Neuronal stem cell (in vitro differentiated cells): ENCODE measurements around the gene EIF2D.

Experiments
- DNase-seq: peaks from one replicate; pipeline ENCODE4 v3.0.0-alpha.2; 2013; ENCODE audit warnings: low spot score
- H2AFZ ChIP-seq: one replicate; pipeline ENCODE4 v1.6.1; 2013; ENCODE audit warnings: mild to moderate bottlenecking, low read length, inconsistent platforms
- H2AK5ac ChIP-seq: 2 replicates; pipeline ENCODE4 v1.6.1; 2013; ENCODE audit warnings: low read depth, mild to moderate bottlenecking, inconsistent platforms, low read length, moderate library complexity, mixed read lengths
- H2BK120ac ChIP-seq: 2 replicates; pipeline ENCODE4 v1.6.1; 2013; ENCODE audit warnings: low read depth, mild to moderate bottlenecking, inconsistent platforms, low read length, moderate library complexity, mixed read lengths
- H2BK12ac ChIP-seq: one replicate; pipeline ENCODE4 v1.6.1; 2013; ENCODE audit warnings: low read length, inconsistent platforms
- H2BK15ac ChIP-seq: 2 replicates; pipeline ENCODE4 v1.6.1; 2013; ENCODE audit warnings: mild to moderate bottlenecking, low read length, inconsistent platforms, mixed read lengths
- H2BK5ac ChIP-seq: one replicate; pipeline ENCODE4 v1.6.1; 2013; ENCODE audit warnings: inconsistent platforms, mild to moderate bottlenecking, low read length, moderate library complexity
- H3K14ac ChIP-seq: one replicate; pipeline ENCODE4 v1.6.1; 2013; ENCODE audit warnings: low read length, inconsistent platforms
- H3K18ac ChIP-seq: 2 replicates; pipeline ENCODE4 v1.6.1; 2013; ENCODE audit warnings: low read length, inconsistent platforms
- H3K23ac ChIP-seq: 2 replicates; pipeline ENCODE4 v1.6.1; 2013; ENCODE audit warnings: low read depth, mild to moderate bottlenecking, mixed read lengths, low read length, inconsistent platforms; ENCODE audit not compliant: poor library complexity
- H3K27ac ChIP-seq: replicated peaks from 3 replicates; pipeline ENCODE4 v1.5.1; 2013; ENCODE audit warnings: low read length, inconsistent platforms
- H3K27me3 ChIP-seq, 3 experiments: 2 replicates each; pipeline ENCODE4 v1.6.1; 2013; ENCODE audit warnings: low read length in 3 of 3, mild to moderate bottlenecking in 2 of 3, inconsistent platforms in 1 of 3, low read depth in 1 of 3, mixed read lengths in 1 of 3, moderate library complexity in 1 of 3; ENCODE audit not compliant: control insufficient read depth in 3 of 3, insufficient read depth in 3 of 3
- H3K36me3 ChIP-seq, 2 donors: replicated peaks in 1 of 2; 2 replicates each; pipeline ENCODE4 v1.6.1; 2013; ENCODE audit warnings: low read length in 2 of 2; ENCODE audit not compliant: control insufficient read depth in 2 of 2, insufficient read depth in 2 of 2
- H3K4ac ChIP-seq: 2 replicates; pipeline ENCODE4 v1.6.1; 2013; ENCODE audit warnings: inconsistent platforms, mild to moderate bottlenecking, low read length, moderate library complexity
- H3K4me1 ChIP-seq, 2 donors: 1 replicate in 1 of 2; 2 replicates in 1 of 2; pipeline ENCODE4 v1.6.1; 2013; ENCODE audit warnings: low read length in 2 of 2, low read depth in 1 of 2; ENCODE audit not compliant: control insufficient read depth in 2 of 2, insufficient read depth in 1 of 2
- H3K4me2 ChIP-seq: one replicate; pipeline ENCODE4 v1.6.1; 2013; ENCODE audit warnings: mild to moderate bottlenecking, low read length, inconsistent platforms; ENCODE audit not compliant: insufficient read depth, poor library complexity, severe bottlenecking
- H3K4me3 ChIP-seq, 2 donors: 2 replicates each; pipeline ENCODE4 v1.5.1; 2013; ENCODE audit warnings: low read length in 2 of 2, mild to moderate bottlenecking in 2 of 2, inconsistent platforms in 1 of 2, moderate library complexity in 1 of 2
- H3K79me1 ChIP-seq: one replicate; pipeline ENCODE4 v1.6.1; 2013; ENCODE audit warnings: low read depth, mild to moderate bottlenecking, inconsistent platforms, low read length, moderate library complexity
- H3K9ac ChIP-seq: one replicate; pipeline ENCODE4 v1.6.1; 2013; ENCODE audit warnings: mild to moderate bottlenecking, low read depth, low read length, inconsistent platforms; ENCODE audit not compliant: poor library complexity
- H3K9me3 ChIP-seq, 2 donors: replicated peaks in 1 of 2; 2 replicates each; pipeline versions ENCODE3 to v1.6.1; 2013; ENCODE audit warnings: low read length in 2 of 2, mild to moderate bottlenecking in 2 of 2, inconsistent platforms in 1 of 2, low read depth in 1 of 2, mixed read lengths in 1 of 2, moderate library complexity in 1 of 2; ENCODE audit not compliant: control insufficient read depth in 2 of 2, insufficient read depth in 1 of 2
- H4K8ac ChIP-seq: one replicate; pipeline ENCODE4 v1.6.1; 2013; ENCODE audit warnings: low read depth, mild to moderate bottlenecking, inconsistent platforms, low read length, moderate library complexity
- H4K91ac ChIP-seq: one replicate; pipeline ENCODE4 v1.6.1; 2013; ENCODE audit warnings: low read length, low read depth, mild to moderate bottlenecking, inconsistent platforms; ENCODE audit not compliant: poor library complexity
- WGBS, 2 donors: extraction: QIAGEN DNeasy Blood & Tissue Kit; methylation state at CpG; one replicate each; pipeline ENCODE4 v1.1.7; 2013; ENCODE audit warnings: missing lambda C conversion rate in 2 of 2, mixed read lengths in 1 of 2; ENCODE audit not compliant: insufficient read length in 2 of 2, insufficient replicate concordance in 1 of 2; ENCODE audit errors: extremely low coverage in 2 of 2; 5-methylcytosine and 5-hydroxymethylcytosine counted together

EIF2D gene

GRCh38 chr1:206596319-206596666, 16.0 kb downstream of the EIF2D start:
- Histone ChIP-seq H3K4me3 (no peak overlapping the region), H3K9me3 (no peaks in the 10 kb centered on the region), H3K4ac (no peak overlapping the region), H3K79me1 (no peaks in the 10 kb centered on the region), H2AK5ac (no peak overlapping the region), H3K36me3 (peaks cover 16 to 91% of the 10 kb centered on the region in 2 donors), H2BK12ac (no peak overlapping the region), H2AFZ (no peak overlapping the region), H3K4me2 (no peak overlapping the region), H4K91ac (no peak overlapping the region), H3K27ac (no peak overlapping the region), H3K18ac (no peak overlapping the region), H3K27me3 (no peaks in the 10 kb centered on the region), H2BK15ac (no peak overlapping the region), H3K23ac (no peak overlapping the region), H3K14ac (no peak overlapping the region), H2BK5ac (no peak overlapping the region), H3K9ac (no peak overlapping the region), H2BK120ac (no peak overlapping the region), H3K4me1 (no peaks in the 10 kb centered on the region), H4K8ac (no peak overlapping the region)
- no peak for DNase-seq
- WGBS, 2 donors = no CpG with 5 or more reads among the region's 1 CpG

- H3K79me1 ChIP-seq = no peaks in the 10 kb centered on the region
- WGBS, 2 donors = no CpG with 5 or more reads among the region's 7 CpGs
- H4K91ac ChIP-seq = no peak overlapping the region
- H3K4me2 ChIP-seq = no peak overlapping the region
- no peak overlapping the region for H3K23ac ChIP-seq
- peaks cover 16 to 95% of the 10 kb centered on the region in 2 donors for H3K36me3 ChIP-seq
- H3K9ac ChIP-seq = no peak overlapping the region
- no peak overlapping the region for H3K27ac ChIP-seq
- no peaks in the 10 kb centered on the region for H3K27me3 ChIP-seq
- H4K8ac ChIP-seq = no peak overlapping the region
- no peak overlapping the region for H2BK5ac ChIP-seq
- H3K18ac ChIP-seq = no peak overlapping the region
- H3K4me1 ChIP-seq = peaks cover 0 to 1% of the 10 kb centered on the region in 2 donors
- no peak overlapping the region for H3K4me3 ChIP-seq
- H2BK15ac ChIP-seq = no peak overlapping the region
- no peak overlapping the region for H2BK120ac ChIP-seq
- H2AK5ac ChIP-seq = no peak overlapping the region
- no peak overlapping the region for H3K4ac ChIP-seq
- DNase-seq = no peak
- H2BK12ac ChIP-seq = no peak overlapping the region
- H3K14ac ChIP-seq = no peak overlapping the region
- H2AFZ ChIP-seq = no peak overlapping the region
- no peaks in the 10 kb centered on the region for H3K9me3 ChIP-seq
These were observed 16.5 kb downstream of the EIF2D start for GRCh38 chr1:206595581-206596318.

GRCh38 chr1:206593351-206593925, 18.8 kb downstream of the EIF2D start:
- Histone ChIP-seq H2AFZ (no peak overlapping the region), H3K4me2 (no peak overlapping the region), H3K9ac (no peak overlapping the region), H3K36me3 (peaks cover 11 to 92% of the 10 kb centered on the region in 2 donors), H2BK12ac (no peak overlapping the region), H3K4me3 (no peak overlapping the region), H2AK5ac (no peak overlapping the region), H3K4ac (no peak overlapping the region), H3K14ac (no peak overlapping the region), H3K4me1 (peaks cover under 1 to 2% of the 10 kb centered on the region in 2 donors), H3K27ac (no peak overlapping the region), H3K9me3 (no peaks in the 10 kb centered on the region), H3K79me1 (no peaks in the 10 kb centered on the region), H2BK5ac (no peak overlapping the region), H4K91ac (no peak overlapping the region), H2BK120ac (no peak overlapping the region), H4K8ac (no peak overlapping the region), H3K18ac (no peak overlapping the region), H3K23ac (no peak overlapping the region), H3K27me3 (no peaks in the 10 kb centered on the region), H2BK15ac (no peak overlapping the region)
- WGBS, 2 donors = no CpG with 5 or more reads among the region's 7 CpGs
- no peak for DNase-seq

- Histone ChIP-seq H2BK12ac (no peak overlapping the region), H2AFZ (no peak overlapping the region), H3K9ac (no peak overlapping the region), H3K14ac (no peak overlapping the region), H4K8ac (no peak overlapping the region), H2AK5ac (no peak overlapping the region), H3K18ac (no peak overlapping the region), H3K4ac (no peak overlapping the region), H3K27me3 (no peaks in the 10 kb centered on the region), H3K9me3 (no peaks in the 10 kb centered on the region), H3K23ac (no peak overlapping the region), H4K91ac (no peak overlapping the region), H2BK120ac (no peak overlapping the region), H2BK15ac (no peak overlapping the region), H3K4me3 (no peak overlapping the region), H3K79me1 (no peaks in the 10 kb centered on the region), H3K36me3 (peaks cover 8 to 79% of the 10 kb centered on the region in 2 donors), H3K4me1 (peaks cover 8 to 12% of the 10 kb centered on the region in 2 donors), H3K27ac (no peak overlapping the region), H2BK5ac (no peak overlapping the region), H3K4me2 (no peak overlapping the region)
- DNase-seq = no peak
- no CpG with 5 or more reads among the region's 9 CpGs for WGBS, 2 donors
These were observed 20.6 kb downstream of the EIF2D start for GRCh38 chr1:206591696-206592095.
